Peyer's patch (tissue), 4 donors: ENCODE data around the gene XPOT.

Source experiments
- POLR2A ChIP-seq, 2 donors: fragments of 450-650 bp; IDR thresholded peaks; one replicate each; pipeline ENCODE4 v1.5.1; 2017; ENCODE audit warnings: antibody characterized with exemption in 2 of 2, mild to moderate bottlenecking in 2 of 2, moderate library complexity in 2 of 2
- TF ChIP-seq, protein P1 (sequence below), 6 experiments: fragments of 450-650 bp in 4 of 6; fragments of 200-600 bp in 2 of 6; sonication (generic) in 1 of 6; IDR thresholded peaks; one replicate each; pipeline ENCODE4 v1.5.1; 2017 to 2019; ENCODE audit warnings: antibody characterized with exemption in 6 of 6, mild to moderate bottlenecking in 3 of 6, moderate library complexity in 1 of 6

- TF ChIP-seq POLR2A (IDR thresholded peaks at IDR 0.05): peak in 1 of 2 donors; percentile 29
- TF ChIP-seq, protein P1, sequence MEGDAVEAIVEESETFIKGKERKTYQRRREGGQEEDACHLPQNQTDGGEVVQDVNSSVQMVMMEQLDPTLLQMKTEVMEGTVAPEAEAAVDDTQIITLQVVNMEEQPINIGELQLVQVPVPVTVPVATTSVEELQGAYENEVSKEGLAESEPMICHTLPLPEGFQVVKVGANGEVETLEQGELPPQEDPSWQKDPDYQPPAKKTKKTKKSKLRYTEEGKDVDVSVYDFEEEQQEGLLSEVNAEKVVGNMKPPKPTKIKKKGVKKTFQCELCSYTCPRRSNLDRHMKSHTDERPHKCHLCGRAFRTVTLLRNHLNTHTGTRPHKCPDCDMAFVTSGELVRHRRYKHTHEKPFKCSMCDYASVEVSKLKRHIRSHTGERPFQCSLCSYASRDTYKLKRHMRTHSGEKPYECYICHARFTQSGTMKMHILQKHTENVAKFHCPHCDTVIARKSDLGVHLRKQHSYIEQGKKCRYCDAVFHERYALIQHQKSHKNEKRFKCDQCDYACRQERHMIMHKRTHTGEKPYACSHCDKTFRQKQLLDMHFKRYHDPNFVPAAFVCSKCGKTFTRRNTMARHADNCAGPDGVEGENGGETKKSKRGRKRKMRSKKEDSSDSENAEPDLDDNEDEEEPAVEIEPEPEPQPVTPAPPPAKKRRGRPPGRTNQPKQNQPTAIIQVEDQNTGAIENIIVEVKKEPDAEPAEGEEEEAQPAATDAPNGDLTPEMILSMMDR (IDR thresholded peaks at IDR 0.05): no peak
Observed at GRCh38 chr12:64403707-64404469, at the start of gene XPOT.
